ENCODE data around the gene PTPRA. TPM values are rescaled to one million over a fixed set of nuclear protein-coding genes. Genes with fewer than 3 reads are reported as not detected.

The PTPRA gene
- total RNA-seq, 1 donor from 2014 or later: 57.5 TPM

DNA sequence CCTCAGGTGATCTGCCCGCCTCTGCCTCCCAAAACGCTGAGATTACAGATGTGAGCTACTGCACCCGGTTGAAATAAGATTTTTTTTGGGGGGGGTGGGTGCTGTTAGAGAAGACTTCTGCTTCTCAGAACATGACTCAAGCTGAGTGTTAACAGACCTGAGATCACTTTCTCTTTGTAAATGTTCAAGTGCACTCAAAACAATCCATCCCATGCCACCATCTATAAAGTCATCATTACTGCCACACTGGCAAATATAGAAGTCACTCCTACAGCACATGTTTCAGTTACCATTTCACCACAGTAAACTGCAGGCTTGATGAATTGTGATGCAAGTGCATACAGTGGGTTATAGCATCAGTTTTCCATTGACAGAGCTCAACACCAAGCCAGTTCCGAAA, 23.8 kb upstream of the PTPRA start:
- no peak for DNase-seq (ENCODE audit: low spot score)

DNA sequence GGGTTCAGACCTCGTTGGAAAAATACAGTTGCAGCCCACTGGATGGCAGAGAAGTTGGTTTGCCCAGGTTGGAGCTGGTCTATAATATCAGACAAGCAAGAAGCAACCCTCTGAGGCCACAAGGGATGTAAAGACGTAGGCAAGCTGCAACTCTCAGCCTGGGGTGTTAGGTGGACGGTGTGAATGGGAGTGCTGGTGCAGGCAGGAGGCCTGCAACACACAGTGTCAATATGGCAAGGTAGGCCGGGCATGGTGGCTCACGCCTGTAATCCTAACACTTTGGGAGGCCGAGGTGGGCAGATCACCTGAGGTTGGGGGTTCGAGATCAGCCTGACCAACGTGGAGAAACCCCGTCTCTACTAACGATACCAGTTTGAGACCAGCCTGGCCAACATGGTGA, 22.2 kb upstream of the PTPRA start:
- DNase-seq (ENCODE audit: low spot score): no peak

DNA sequence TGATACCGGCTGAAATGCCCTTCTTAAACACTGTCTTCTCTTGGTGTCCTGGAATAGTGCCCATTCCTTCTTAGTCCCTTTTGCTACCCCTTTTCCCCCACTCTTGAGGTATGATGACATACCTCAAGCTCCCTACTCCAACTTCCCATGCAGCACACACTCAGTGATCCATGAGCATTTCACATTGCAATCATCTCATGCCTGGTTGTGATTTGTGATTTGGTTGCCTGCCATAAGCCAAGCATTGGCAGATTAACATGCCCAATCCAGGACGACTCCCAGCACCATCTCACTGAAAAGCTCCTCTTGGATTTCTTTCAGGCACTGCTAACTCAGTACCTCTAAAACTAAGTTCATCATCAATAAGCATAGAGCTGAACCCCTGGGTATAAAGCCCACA, 14.7 kb upstream of the PTPRA start:
- DNase-seq (ENCODE audit: low spot score): no peak

DNA sequence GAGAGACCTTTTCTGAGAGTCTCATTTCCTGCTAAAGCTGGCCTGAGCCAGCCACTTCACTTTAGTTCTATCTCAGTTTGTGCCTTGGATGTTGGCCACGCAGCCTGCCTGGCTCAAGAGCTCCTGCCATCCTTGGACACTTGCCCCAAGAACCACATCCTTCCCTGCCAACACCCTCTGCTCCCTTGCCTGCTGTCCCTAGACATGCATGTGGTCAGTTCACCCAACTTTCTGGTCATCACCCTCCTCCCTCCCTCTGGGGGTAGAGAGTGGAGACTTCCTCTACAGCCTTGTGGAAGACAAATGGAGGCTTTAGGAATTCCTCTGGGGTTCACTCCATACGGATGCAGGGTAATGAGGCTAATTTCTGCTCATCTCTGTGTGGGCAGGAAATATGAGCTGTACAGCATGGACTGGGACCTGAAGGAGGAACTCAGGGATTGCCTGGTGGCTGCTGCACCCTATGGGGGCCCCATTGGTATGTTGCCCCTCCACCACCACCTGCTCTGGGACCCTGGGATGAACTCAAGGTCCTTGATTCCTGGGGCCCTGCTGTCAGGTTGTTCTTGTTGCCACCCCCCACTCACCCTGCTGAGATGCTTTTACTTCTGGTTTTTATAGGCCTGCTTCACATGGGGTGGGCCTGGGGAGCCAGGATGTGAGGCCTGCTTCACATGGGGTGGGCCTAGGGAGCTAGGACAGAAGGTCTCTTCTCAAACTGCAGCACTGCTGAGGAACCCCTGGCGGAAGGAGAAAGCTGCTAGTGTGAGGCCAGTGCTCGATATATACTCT, 13.8 kb upstream of the PTPRA start:
- no peak for DNase-seq (ENCODE audit: low spot score)

DNA sequence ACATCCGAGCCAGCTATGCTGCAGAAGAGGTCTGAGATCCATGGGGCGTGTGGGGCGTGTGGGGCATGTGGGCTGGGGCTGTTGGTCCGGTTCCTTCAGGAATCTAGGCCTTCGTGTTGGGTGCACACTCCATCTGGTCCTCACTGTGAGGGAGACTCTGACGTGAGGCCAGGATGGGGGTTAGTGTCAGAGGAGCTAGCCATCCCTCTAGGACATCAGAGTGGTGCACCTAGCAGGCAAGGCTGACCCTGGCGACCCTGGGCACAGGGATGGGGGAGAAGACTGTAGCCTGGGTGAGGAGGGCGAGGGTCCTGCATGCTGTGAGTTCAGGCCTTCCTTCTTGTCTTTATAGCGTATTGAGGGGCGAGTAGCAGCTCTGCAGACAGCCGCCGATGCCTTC, 8.7 kb upstream of the PTPRA start:
- DNase-seq (ENCODE audit: low spot score): no peak

DNA sequence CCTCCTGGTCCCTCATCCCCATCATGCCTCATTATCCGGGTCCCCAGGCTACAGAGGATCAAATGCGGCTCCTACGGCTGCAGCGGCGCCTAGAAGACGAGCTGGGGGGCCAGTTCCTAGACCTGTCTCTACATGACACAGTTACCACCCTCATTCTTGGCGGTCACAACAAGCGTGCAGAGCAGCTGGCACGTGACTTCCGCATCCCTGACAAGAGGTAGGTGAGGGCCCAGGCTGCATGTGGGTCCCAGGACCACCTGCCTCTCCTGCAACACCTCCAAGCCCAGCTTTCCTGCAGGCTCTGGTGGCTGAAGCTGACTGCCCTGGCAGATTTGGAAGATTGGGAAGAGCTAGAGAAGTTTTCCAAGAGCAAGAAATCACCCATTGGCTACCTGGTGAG, 8.2 kb upstream of the PTPRA start:
- no peak for DNase-seq (ENCODE audit: low spot score)

DNA sequence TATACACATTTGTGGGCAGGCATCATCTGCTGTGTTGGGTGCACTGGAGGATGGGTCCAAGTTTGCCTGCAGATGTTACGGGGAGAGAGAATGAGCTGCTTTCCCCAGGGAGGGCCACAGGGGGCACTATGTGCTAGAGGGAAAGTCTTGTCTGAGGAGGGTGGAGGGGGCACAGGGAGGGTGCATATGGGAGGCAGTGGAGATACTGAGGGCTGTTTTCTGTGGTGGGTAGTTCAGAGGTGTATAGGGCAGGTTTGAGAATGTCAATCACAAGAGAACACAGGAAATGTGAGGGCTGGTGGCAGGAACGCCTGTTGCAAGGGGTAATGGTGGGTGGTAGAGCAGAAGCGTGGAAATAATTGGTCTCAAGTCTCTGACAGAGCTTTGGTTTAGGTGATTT, 7.7 kb upstream of the PTPRA start:
- no peak for DNase-seq (ENCODE audit: low spot score)

DNA sequence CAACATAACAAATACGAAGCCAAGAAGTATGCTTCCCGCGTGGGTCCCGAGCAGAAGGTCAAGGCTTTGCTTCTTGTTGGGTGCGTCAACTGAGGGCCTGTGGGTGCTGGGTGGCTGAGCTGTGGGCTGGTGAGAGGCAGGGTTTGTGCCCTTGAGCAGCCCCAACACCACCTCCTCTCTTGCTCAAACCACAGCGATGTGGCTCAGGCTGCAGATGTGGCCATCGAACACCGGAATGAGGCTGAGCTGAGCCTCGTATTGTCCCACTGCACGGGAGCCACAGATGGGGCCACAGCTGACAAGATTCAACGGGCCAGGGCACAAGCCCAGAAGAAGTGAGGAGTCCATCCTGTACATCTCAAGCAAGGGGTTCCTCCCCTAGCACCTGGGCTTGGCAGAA, 7.0 kb upstream of the PTPRA start:
- no peak for DNase-seq (ENCODE audit: low spot score)

DNA sequence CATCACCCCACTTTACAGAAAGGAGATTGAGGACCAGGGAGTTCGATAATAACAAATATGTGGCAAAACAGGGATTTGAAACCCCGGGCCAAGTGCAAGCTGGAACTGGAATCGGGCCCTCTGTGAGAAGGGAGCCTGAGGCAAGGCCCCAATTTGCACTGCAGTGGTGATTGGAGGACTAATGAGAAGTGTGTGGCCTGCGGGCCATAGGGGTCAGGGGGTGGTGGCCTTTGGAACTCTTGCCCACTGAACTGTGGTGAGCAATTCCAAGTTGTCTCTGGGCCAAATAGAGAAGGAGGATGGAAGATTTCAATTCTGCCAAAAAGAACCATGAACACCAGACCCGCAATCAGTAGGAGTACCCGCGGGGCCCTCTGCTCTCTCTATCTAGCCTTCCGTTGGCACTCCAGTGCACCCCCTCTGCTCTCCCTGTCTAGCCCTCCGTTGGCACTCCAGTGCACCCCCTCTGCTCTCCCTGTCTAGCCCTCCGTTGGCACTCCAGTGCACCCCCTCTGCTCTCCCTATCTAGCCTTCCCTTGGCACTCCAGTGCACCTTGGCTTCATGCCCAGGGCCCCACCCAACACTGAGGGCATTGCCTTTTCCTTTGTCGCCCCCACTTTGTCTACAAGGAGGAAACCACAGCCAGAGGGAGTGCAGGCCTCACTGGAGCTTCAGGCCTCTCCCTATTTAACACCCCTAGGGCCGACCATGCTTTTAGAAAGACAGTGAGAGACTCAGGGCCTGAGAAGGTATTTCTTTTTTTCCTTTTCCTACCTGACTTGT, 6.0 kb upstream of the PTPRA start:
- DNase-seq (ENCODE audit: low spot score): no peak

DNA sequence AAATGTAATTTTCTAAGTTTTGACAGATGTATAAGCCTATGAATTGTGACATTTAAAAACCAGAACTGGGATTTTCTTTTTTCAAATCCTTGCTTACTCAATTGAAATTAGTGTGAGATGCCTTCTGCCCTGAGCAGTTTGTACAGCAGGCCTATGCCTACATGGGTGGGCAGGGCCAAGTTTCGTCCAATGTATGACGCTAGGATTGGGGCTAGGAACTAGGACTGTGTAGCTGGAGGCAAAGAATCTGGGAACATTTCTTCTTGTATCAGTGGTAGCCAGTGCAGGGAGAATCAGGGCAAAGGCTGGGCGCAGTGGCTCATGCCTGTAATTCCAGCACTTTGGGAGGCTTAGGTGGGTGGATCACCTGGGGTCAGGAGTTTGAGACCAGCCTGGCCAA, 3.9 kb upstream of the PTPRA start:
- DNase-seq (ENCODE audit: low spot score): no peak

DNA sequence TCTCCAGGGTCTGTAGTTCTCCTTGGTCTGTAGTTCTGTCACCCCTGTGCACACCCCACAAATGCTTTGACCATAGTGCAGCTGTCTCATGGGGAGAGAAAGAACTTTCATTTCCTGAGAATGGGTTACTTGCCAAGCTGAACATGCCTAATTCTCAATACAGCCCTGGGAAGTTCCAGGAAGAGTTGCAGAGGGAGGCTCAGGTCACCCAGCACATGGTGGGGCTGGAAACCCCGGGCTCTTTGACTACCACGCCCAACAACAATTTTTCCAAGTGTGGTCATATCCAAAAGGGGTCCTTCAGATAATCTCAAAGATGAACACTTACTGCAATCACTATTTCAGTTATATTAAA, 2.2 kb upstream of the PTPRA start:
- DNase-seq (ENCODE audit: low spot score): no peak

DNA sequence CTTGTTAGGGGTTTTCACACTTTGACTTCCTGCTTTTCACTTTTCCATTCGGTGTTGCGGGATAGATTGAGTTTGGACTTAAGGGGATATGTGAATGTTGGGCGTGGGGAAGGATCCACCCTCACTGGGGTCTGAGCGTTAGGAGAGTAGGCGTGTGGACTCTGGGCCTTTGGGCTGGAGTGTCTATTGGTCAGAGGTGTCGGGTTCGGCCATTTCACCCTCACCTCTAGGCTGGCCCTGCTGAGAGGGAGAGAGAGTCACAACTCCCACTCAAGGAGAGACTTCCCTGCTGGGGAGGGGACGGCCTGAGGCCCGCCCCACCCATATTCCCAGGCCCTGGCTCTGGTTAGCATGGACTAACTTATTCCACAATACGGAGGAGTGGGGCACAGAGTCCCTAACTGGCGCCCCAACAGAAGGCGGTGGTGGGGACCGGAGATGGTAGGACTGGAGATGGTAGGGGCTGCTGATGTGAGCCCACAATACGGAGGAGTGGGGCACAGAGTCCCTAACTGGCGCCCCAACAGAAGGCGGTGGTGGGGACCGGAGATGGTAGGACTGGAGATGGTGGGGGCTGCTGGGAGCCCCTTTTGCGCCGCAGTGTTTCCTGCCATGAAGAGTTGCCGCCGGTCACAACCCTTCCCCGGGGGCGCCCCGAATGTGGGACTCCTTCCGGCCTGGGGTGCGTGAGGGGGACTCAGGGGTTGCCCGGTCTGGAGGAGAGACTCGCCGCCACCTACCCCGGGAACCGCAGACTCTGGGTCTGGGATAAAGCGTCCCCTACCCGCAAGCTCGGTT, 1.4 kb upstream of the PTPRA start:
- no peak for DNase-seq (ENCODE audit: low spot score)

DNA sequence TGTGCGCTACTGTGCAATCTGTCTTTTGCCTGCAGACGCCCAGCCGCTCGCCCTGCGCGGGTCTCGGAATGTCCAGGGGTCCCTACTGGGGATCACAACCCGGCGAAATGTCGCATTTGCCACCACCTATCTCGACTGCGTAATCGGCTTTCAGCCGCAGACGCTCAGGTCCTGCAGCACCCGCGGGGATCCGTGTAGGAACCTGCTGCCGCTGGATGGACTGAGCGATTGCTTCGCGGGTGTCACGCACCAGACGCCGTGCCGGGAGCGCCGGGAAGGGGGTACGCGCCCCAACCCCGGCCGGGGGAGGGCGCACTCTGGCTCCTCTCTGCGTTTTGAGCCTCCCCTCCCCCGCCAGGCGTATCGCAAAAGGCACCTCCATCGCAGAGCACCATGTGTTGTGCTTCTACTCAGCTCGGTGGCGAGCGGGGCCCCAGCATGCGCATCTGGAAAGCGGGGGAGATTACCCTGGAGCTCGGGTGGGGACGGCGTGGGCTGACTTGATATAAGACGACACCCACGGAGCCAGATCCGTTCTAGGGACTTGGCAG, 747 bp upstream of the PTPRA start:
- peak; percentile 31 for DNase-seq (ENCODE audit: low spot score)

DNA sequence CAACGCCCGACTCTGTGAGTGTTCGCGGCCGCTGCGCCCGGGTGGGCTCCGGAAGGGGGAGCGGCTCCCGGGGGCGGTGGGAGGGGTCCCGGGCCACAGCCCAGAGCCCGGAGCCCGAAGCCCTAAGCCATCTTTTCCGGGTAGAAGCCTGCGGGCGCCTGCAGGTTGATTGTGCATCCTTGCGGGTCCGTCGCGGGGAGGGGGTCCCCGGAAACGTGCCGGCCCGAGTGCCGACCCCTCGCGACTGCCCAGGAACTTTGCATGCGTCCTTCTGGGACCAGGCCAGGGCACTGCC, 413 bp downstream of the PTPRA start:
- DNase-seq (ENCODE audit: low spot score): no peak

DNA sequence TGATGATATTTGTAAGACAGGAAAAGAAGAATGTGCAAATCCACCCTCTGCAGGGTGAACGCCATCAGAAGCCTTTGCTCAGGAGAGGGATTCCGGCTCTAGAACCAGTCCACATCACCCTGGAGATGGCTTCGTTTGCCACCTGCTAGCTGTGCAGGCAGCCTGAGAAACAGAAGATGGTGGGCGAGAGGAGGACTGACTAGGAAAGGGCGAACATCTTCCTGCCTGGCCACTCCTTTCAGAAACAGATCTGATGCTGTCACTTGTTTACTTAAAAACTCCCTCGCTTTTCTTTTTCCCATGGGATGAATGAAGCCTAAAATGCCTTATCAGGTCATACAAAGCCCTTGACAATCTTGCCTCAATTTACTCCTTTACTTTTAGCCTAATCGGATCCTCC, 1.2 kb downstream of the PTPRA start:
- DNase-seq (ENCODE audit: low spot score): no peak

DNA sequence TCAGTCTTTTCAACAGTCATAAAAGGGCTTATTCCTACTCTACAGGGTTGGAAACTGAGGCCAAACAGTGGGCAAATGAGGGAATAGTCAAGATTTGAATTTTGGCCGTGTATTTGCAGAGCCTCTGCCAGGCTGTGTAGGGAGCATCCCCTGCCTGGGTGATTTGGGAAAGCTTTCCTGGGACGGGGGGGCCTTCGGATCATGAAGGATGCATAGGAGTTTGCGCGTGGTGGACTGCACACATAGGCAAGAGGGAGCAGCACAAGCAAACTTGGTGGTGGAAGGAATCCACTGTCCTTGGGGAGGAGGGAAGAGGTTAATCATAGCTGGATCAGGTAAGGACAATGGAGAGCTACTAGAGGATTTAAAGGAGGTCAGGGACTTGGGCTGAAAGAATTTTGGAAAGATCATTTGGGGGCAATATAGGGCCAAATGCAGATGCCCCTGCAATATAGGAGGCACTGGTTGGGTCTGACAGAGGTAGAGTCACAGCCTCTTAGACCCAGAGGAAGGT, 2.5 kb downstream of the PTPRA start:
- DNase-seq (ENCODE audit: low spot score): no peak

DNA sequence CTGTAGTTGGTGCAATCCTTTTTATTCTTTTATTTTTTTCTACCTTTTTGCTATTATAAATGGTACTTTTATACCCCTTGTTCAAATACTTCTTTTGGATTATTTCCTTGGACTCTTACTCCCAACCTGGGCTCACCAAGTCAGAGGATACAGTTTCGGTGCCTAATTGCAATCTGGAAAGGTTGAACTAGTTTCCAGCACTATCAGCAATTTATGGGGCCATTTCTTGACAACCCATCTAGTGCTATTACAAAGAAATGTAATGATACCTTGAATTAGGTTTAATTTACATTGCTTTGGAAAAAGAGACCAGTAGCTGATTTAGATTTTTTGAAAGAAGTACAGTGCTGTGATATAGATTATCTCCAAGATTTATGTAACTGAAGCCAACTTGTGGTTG, 5.2 kb downstream of the PTPRA start:
- no peak for DNase-seq (ENCODE audit: low spot score)

DNA sequence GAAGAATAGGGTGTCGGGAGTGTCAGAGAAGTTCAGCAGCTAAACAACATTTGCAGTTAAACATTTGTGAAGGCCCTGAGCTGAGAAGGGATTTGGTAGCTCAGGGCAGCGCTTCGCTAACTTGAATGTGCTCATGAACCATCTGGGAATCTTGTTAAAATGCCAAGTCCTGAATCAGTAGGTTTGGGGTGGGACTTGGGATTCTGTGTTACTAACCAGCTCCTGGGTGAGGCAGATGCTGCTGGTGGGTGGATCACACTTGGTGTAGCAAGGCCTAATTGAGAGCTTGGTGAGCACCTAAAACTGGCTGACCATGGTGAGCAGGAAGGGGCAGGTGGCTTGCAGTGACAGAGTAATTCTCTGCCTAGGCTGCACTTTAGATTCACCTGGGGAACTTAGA, 5.9 kb downstream of the PTPRA start:
- no peak for DNase-seq (ENCODE audit: low spot score)

DNA sequence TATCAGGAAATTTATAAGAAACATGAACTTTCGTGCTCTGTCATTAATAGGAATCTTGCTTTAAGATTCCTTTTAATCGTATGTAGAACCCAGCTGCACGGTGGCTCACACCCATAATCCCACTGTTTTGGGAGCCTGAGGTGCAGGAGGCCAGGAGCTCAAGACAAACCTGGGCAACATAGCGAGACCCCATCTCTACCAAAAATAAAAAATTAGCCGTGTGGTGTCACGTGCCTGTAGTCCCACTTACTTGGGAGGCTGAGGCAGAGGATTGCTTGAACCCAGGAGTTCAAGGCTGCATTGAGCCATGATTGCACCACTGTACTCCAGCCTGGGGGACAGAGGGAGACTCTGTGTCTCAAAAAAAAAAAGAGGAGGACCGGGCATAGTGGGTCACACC, 7.4 kb downstream of the PTPRA start:
- no peak for DNase-seq (ENCODE audit: low spot score)

DNA sequence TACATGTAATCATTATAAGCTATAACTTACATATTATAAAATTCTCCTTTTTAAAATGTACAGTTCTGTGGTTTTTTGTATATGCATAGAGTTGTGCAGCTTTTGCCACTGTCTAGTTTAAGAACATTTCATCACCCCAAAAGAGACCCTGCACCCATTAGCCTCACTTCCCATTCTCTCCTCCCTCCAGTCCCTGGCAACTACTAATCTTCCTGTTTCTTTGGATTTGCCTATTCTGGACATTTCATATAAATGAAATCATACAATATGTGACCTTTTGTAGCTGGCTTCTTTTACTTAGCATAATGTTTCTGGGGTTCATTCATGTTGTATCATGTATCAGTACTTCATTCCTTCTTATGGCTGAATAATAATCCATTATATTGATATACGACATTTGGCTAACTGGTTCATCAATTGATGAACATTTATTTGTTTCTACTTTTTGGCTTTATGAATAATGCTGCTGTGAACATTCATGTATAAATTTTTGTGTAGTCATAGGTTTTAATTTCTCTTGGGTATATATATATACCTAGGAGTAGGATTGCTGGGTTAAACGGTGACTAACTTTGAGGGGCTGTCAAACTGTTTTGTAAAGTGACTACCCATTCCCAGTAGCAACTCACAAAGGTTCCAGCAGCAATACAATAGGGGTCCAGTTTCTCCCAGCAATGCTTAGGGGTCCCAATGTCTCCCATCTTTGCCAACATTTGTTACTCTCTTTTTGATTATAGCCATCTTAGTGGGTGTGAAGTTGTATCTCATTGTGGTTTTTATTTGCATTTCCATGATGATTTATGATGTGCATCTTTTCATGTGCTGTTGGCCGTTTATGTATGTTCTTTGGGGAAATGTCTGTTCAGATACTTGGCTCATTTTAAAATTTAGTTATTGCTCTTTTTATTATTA, 10.7 kb downstream of the PTPRA start:
- no peak for DNase-seq (ENCODE audit: low spot score)

DNA sequence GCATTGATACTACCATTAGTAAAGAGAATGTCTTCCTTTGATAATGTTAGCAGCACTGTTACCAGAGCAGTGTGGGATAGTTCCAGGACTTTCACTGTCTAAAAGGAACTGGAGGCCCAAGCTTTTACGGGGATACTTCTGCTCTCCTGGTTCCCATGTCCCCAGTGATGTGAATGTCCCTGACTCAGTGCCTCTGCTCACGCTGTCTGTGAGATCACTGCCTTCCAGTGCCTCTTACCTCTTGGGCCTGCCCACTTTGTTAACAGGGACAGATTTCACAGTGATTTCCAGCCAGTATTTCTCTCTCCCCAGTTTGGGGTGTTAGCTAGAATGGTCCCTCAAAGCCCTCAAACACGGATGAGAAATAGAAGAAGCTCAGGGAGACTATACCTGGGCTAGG, 14.4 kb downstream of the PTPRA start:
- no peak for DNase-seq (ENCODE audit: low spot score)

Measured in mucosa of gallbladder (tissue), 1 donor.